ENCODE data around the gene BBS5. TPM values are rescaled to one million over a fixed set of nuclear protein-coding genes. Genes with fewer than 3 reads are reported as not detected.
"Not testable (repeated sequence)": the region's sequence is repeated elsewhere in the genome, so short reads cannot be mapped to it uniquely, and the experiment has no call there.

Gene BBS5
- total RNA-seq, 4 donors from 2014 or later = 4.3 to 24.1 (median 9.8) TPM

- TF ChIP-seq CTCF (IDR thresholded peaks at IDR 0.05) (no peak), POLR2A (IDR thresholded peaks at IDR 0.05) (no peak)
- Histone ChIP-seq H3K4me1 (no peaks in the 10 kb centered on the region), H3K27me3 (no peaks in the 10 kb centered on the region)
Measured at GRCh38 chr2:169523681-169524080, 44.4 kb downstream of the BBS5 start.

GRCh38 chr2:169525434-169525833, 46.1 kb downstream of the BBS5 start:
- H3K4me3 ChIP-seq = no peak overlapping the region
- no peak for DNase-seq (ENCODE audit: low spot score in 2 of 2)
- H3K27me3 ChIP-seq = no peaks in the 10 kb centered on the region
- H3K9me3 ChIP-seq = no peaks in the 10 kb centered on the region
- no peak overlapping the region for H3K27ac ChIP-seq
- 79% methylated on average over 2 of the region's 2 CpGs for WGBS
- H3K36me3 ChIP-seq = peaks cover 23% of the 10 kb centered on the region
- no peak for TF ChIP-seq CTCF (IDR thresholded peaks at IDR 0.05)
- TF ChIP-seq POLR2AphosphoS5 (IDR thresholded peaks at IDR 0.05) = no peak
- H3K4me1 ChIP-seq = no peaks in the 10 kb centered on the region

More at GRCh38 chr2:169523681-169524080, 44.4 kb downstream of the BBS5 start:
- Histone ChIP-seq H3K9me3 (no peaks in the 10 kb centered on the region), H3K36me3 (peaks cover 9% of the 10 kb centered on the region), H3K27ac (no peak overlapping the region), H3K4me3 (no peak overlapping the region)
- WGBS = 74% methylated on average over 5 of the region's 5 CpGs
- no peak for DNase-seq (ENCODE audit: low spot score in 2 of 2)

- peaks cover 29% of the 10 kb centered on the region for H3K36me3 ChIP-seq
- H3K9me3 ChIP-seq = no peaks in the 10 kb centered on the region
- no peak overlapping the region for H3K27ac ChIP-seq
- no peak overlapping the region for H3K4me3 ChIP-seq
- no peak for DNase-seq (ENCODE audit: low spot score in 2 of 2)
- TF ChIP-seq CTCF (IDR thresholded peaks at IDR 0.05) (no peak), POLR2A (IDR thresholded peaks at IDR 0.05) (no peak), EP300 (IDR thresholded peaks at IDR 0.05) (no peak), POLR2AphosphoS5 (IDR thresholded peaks at IDR 0.05) (no peak)
- H3K4me1 ChIP-seq = no peaks in the 10 kb centered on the region
- no peaks in the 10 kb centered on the region for H3K27me3 ChIP-seq
Measured at GRCh38 chr2:169526451-169526850, 47.2 kb downstream of the BBS5 start.

- Histone ChIP-seq H3K9me3 (no peaks in the 10 kb centered on the region), H3K27ac (no peak overlapping the region), H3K4me1 (no peaks in the 10 kb centered on the region), H3K4me3 (no peak overlapping the region), H3K36me3 (peaks cover 25% of the 10 kb centered on the region), H3K27me3 (no peaks in the 10 kb centered on the region)
- peak in 1 of 2 donors; percentile 75 for DNase-seq (ENCODE audit: low spot score in 2 of 2)
- 25% methylated on average over 2 of the region's 2 CpGs for WGBS
- TF ChIP-seq CTCF (IDR thresholded peaks at IDR 0.05) (peak; percentile 48 to 79), POLR2A (IDR thresholded peaks at IDR 0.05) (no peak)
Measured at GRCh38 chr2:169528271-169528701, 49.0 kb downstream of the BBS5 start.

GRCh38 chr2:169539460-169539859, 60.2 kb downstream of the BBS5 start:
- peaks cover 18% of the 10 kb centered on the region for H3K36me3 ChIP-seq
- H3K27ac ChIP-seq; H3K4me3 ChIP-seq; H3K4me1 ChIP-seq; DNase-seq (ENCODE audit: low spot score in 2 of 2); H3K9me3 ChIP-seq; H3K27me3 ChIP-seq: not testable (repeated sequence)
- WGBS = 93% methylated on average over 2 of the region's 2 CpGs

GRCh38 chr2:169540146-169540545, 60.9 kb downstream of the BBS5 start:
- Histone ChIP-seq H3K4me1 (no peaks in the 10 kb centered on the region), H3K27me3 (no peaks in the 10 kb centered on the region), H3K27ac (no peak overlapping the region), H3K36me3 (peaks cover 20% of the 10 kb centered on the region), H3K9me3 (no peaks in the 10 kb centered on the region), H3K4me3 (no peak overlapping the region)
- no peak for DNase-seq (ENCODE audit: low spot score in 2 of 2)
- 93% methylated on average over 2 of the region's 2 CpGs for WGBS
- TF ChIP-seq POLR2A (IDR thresholded peaks at IDR 0.05) = no peak
- no peak for TF ChIP-seq EP300 (IDR thresholded peaks at IDR 0.05)
- no peak for TF ChIP-seq POLR2AphosphoS5 (IDR thresholded peaks at IDR 0.05)
- TF ChIP-seq CTCF (IDR thresholded peaks at IDR 0.05) = no peak
